Peyer's patch (tissue), 4 donors: Measurements from ENCODE around the gene HES1.

Experiments used
- POLR2A ChIP-seq, 2 donors: fragments of 450-650 bp; IDR thresholded peaks; one replicate each; pipeline ENCODE4 v1.5.1; 2017; ENCODE audit warnings: antibody characterized with exemption in 2 of 2, mild to moderate bottlenecking in 2 of 2, moderate library complexity in 2 of 2
- TF ChIP-seq, protein P1 (sequence below), 6 experiments: fragments of 450-650 bp in 4 of 6; fragments of 200-600 bp in 2 of 6; sonication (generic) in 1 of 6; IDR thresholded peaks; one replicate each; pipeline ENCODE4 v1.5.1; 2017 to 2019; ENCODE audit warnings: antibody characterized with exemption in 6 of 6, mild to moderate bottlenecking in 3 of 6, moderate library complexity in 1 of 6

DNA sequence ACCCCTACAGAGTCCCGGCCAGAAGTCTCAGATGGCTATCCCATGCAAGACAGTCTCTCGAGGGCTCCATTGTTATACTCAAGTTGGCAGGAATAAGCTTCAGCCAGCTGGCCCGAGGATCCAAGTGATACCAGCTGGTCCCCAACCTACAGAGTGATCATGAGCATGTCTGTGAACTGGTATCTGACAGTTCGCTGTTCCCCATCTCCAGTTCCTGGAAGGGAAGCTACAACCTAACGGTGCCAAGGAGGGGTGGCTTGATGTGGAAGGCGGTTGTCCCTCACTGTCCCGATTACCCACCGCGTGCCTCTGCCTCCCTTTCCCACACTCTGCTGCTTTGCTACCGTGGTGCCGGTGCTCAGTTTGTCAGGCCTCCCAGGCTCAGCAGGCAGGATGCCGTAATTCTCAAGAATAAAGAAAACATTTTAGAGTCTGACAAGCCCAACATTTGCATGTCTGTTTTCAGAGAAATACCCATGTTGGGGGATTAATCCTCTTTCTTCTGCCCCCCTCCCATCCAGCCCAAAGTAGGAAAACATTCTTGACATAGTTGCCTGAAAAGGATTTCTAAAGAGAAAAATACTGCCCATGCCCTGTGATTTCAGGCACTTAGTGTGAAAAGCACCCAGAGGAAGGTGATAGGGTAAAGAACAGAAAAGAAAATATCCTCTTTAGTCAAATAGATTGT, 49.4 kb upstream of the HES1 start:
- TF ChIP-seq, protein P1, sequence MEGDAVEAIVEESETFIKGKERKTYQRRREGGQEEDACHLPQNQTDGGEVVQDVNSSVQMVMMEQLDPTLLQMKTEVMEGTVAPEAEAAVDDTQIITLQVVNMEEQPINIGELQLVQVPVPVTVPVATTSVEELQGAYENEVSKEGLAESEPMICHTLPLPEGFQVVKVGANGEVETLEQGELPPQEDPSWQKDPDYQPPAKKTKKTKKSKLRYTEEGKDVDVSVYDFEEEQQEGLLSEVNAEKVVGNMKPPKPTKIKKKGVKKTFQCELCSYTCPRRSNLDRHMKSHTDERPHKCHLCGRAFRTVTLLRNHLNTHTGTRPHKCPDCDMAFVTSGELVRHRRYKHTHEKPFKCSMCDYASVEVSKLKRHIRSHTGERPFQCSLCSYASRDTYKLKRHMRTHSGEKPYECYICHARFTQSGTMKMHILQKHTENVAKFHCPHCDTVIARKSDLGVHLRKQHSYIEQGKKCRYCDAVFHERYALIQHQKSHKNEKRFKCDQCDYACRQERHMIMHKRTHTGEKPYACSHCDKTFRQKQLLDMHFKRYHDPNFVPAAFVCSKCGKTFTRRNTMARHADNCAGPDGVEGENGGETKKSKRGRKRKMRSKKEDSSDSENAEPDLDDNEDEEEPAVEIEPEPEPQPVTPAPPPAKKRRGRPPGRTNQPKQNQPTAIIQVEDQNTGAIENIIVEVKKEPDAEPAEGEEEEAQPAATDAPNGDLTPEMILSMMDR (IDR thresholded peaks at IDR 0.05), result no peak
- TF ChIP-seq POLR2A (IDR thresholded peaks at IDR 0.05), result no peak
